ENCODE results near the gene VPS36. TPM values are rescaled to one million over a fixed set of nuclear protein-coding genes. Genes with fewer than 3 reads are reported as not detected.
"Not testable (repeated sequence)": the region's sequence is repeated elsewhere in the genome, so short reads cannot be mapped to it uniquely, and the experiment has no call there.

VPS36 gene
- 10 to 100 TPM; 21.5 to 23.4 TPM for polyA plus RNA-seq

GRCh38 chr13:52450012-52450792, at the start of gene VPS36:
VPS36 (minus strand) TSS chr13:52450634; CDS start chr13:52450594, 40 bp downstream.
- 0% methylated on average over 92 to 105 of the region's 105 CpGs for WGBS, 2 donors
- Histone ChIP-seq H3K4me3 (ENCODE audit: low read depth in 1 of 2, low read length in 2 of 2) (peak within 1 kb of the TSS; percentile 67 to 89), H3K4me1 (ENCODE audit: control insufficient read depth in 2 of 2, insufficient read depth in 2 of 2, low read length in 1 of 2) (peaks cover 0 to 8% of the 10 kb centered on the region in 2 donors)

GRCh38 chr13:52497979-52498378, 47.5 kb upstream of the VPS36 start:
- not testable (repeated sequence) for H3K4me1 ChIP-seq (ENCODE audit: control insufficient read depth in 2 of 2, insufficient read depth in 2 of 2, low read length in 1 of 2)
- 60 to 75% methylated on average over 2 to 3 of the region's 3 CpGs for WGBS, 2 donors

More at GRCh38 chr13:52450012-52450792, at the start of gene VPS36:
- no peaks in the 10 kb centered on the region for H3K9me3 ChIP-seq (ENCODE audit: control insufficient read depth in 2 of 2, insufficient read depth in 1 of 2, low read depth in 1 of 2, low read length in 1 of 2)
- peak within 1 kb of the TSS; percentile 95 to 96 for H3K27ac ChIP-seq (ENCODE audit: low read depth in 2 of 2, low read length in 1 of 2)
- no peaks in the 10 kb centered on the region for H3K27me3 ChIP-seq (ENCODE audit: control insufficient read depth in 1 of 2, insufficient read depth in 2 of 2, low read length in 2 of 2)
- H3K36me3 ChIP-seq (ENCODE audit: control insufficient read depth in 2 of 2, insufficient read depth in 2 of 2, low read length in 1 of 2): no peaks in the 10 kb centered on the region

GRCh38 chr13:52494241-52494640, 43.8 kb upstream of the VPS36 start:
- not testable (repeated sequence) for H3K4me1 ChIP-seq (ENCODE audit: control insufficient read depth in 2 of 2, insufficient read depth in 2 of 2, low read length in 1 of 2); H3K9me3 ChIP-seq (ENCODE audit: control insufficient read depth in 2 of 2, insufficient read depth in 1 of 2, low read depth in 1 of 2, low read length in 1 of 2); H3K36me3 ChIP-seq (ENCODE audit: control insufficient read depth in 2 of 2, insufficient read depth in 2 of 2, low read length in 1 of 2); H3K27me3 ChIP-seq (ENCODE audit: control insufficient read depth in 1 of 2, insufficient read depth in 2 of 2, low read length in 2 of 2); H3K27ac ChIP-seq (ENCODE audit: low read depth in 2 of 2, low read length in 1 of 2); H3K4me3 ChIP-seq (ENCODE audit: low read depth in 1 of 2, low read length in 2 of 2)
- 65 to 69% methylated on average over 5 of the region's 5 CpGs for WGBS, 2 donors

More at GRCh38 chr13:52497979-52498378, 47.5 kb upstream of the VPS36 start:
- not testable (repeated sequence) for H3K9me3 ChIP-seq (ENCODE audit: control insufficient read depth in 2 of 2, insufficient read depth in 1 of 2, low read depth in 1 of 2, low read length in 1 of 2); H3K27ac ChIP-seq (ENCODE audit: low read depth in 2 of 2, low read length in 1 of 2); H3K36me3 ChIP-seq (ENCODE audit: control insufficient read depth in 2 of 2, insufficient read depth in 2 of 2, low read length in 1 of 2); H3K27me3 ChIP-seq (ENCODE audit: control insufficient read depth in 1 of 2, insufficient read depth in 2 of 2, low read length in 2 of 2); H3K4me3 ChIP-seq (ENCODE audit: low read depth in 1 of 2, low read length in 2 of 2)

GRCh38 chr13:52491015-52491414, 40.6 kb upstream of the VPS36 start:
- 88 to 89% methylated on average over 2 of the region's 5 CpGs for WGBS, 2 donors
- not testable (repeated sequence) for H3K27ac ChIP-seq (ENCODE audit: low read depth in 2 of 2, low read length in 1 of 2); H3K9me3 ChIP-seq (ENCODE audit: control insufficient read depth in 2 of 2, insufficient read depth in 1 of 2, low read depth in 1 of 2, low read length in 1 of 2); H3K27me3 ChIP-seq (ENCODE audit: control insufficient read depth in 1 of 2, insufficient read depth in 2 of 2, low read length in 2 of 2); H3K4me3 ChIP-seq (ENCODE audit: low read depth in 1 of 2, low read length in 2 of 2); H3K36me3 ChIP-seq (ENCODE audit: control insufficient read depth in 2 of 2, insufficient read depth in 2 of 2, low read length in 1 of 2); H3K4me1 ChIP-seq (ENCODE audit: control insufficient read depth in 2 of 2, insufficient read depth in 2 of 2, low read length in 1 of 2)

GRCh38 chr13:52488763-52489162, 38.3 kb upstream of the VPS36 start:
- not testable (repeated sequence) for H3K9me3 ChIP-seq (ENCODE audit: control insufficient read depth in 2 of 2, insufficient read depth in 1 of 2, low read depth in 1 of 2, low read length in 1 of 2); H3K36me3 ChIP-seq (ENCODE audit: control insufficient read depth in 2 of 2, insufficient read depth in 2 of 2, low read length in 1 of 2); H3K27ac ChIP-seq (ENCODE audit: low read depth in 2 of 2, low read length in 1 of 2); H3K27me3 ChIP-seq (ENCODE audit: control insufficient read depth in 1 of 2, insufficient read depth in 2 of 2, low read length in 2 of 2); H3K4me1 ChIP-seq (ENCODE audit: control insufficient read depth in 2 of 2, insufficient read depth in 2 of 2, low read length in 1 of 2); H3K4me3 ChIP-seq (ENCODE audit: low read depth in 1 of 2, low read length in 2 of 2)
- no CpG with 5 or more reads among the region's 22 CpGs for WGBS, 2 donors

GRCh38 chr13:52487078-52487477, 36.6 kb upstream of the VPS36 start:
- not testable (repeated sequence) for H3K9me3 ChIP-seq (ENCODE audit: control insufficient read depth in 2 of 2, insufficient read depth in 1 of 2, low read depth in 1 of 2, low read length in 1 of 2); H3K27me3 ChIP-seq (ENCODE audit: control insufficient read depth in 1 of 2, insufficient read depth in 2 of 2, low read length in 2 of 2); H3K36me3 ChIP-seq (ENCODE audit: control insufficient read depth in 2 of 2, insufficient read depth in 2 of 2, low read length in 1 of 2); H3K4me3 ChIP-seq (ENCODE audit: low read depth in 1 of 2, low read length in 2 of 2); H3K4me1 ChIP-seq (ENCODE audit: control insufficient read depth in 2 of 2, insufficient read depth in 2 of 2, low read length in 1 of 2); H3K27ac ChIP-seq (ENCODE audit: low read depth in 2 of 2, low read length in 1 of 2)
- WGBS, 2 donors: 51% methylated on average over 2 of the region's 2 CpGs

- not testable (repeated sequence) for H3K27ac ChIP-seq (ENCODE audit: low read depth in 2 of 2, low read length in 1 of 2); H3K27me3 ChIP-seq (ENCODE audit: control insufficient read depth in 1 of 2, insufficient read depth in 2 of 2, low read length in 2 of 2); H3K9me3 ChIP-seq (ENCODE audit: control insufficient read depth in 2 of 2, insufficient read depth in 1 of 2, low read depth in 1 of 2, low read length in 1 of 2); H3K4me3 ChIP-seq (ENCODE audit: low read depth in 1 of 2, low read length in 2 of 2); H3K4me1 ChIP-seq (ENCODE audit: control insufficient read depth in 2 of 2, insufficient read depth in 2 of 2, low read length in 1 of 2); H3K36me3 ChIP-seq (ENCODE audit: control insufficient read depth in 2 of 2, insufficient read depth in 2 of 2, low read length in 1 of 2)
- 79 to 83% methylated on average over 6 of the region's 7 CpGs for WGBS, 2 donors
These were observed 30.4 kb upstream of the VPS36 start for GRCh38 chr13:52480677-52481428.

- 94 to 96% methylated on average over 2 of the region's 2 CpGs for WGBS, 2 donors
- not testable (repeated sequence) for H3K27ac ChIP-seq (ENCODE audit: low read depth in 2 of 2, low read length in 1 of 2); H3K4me3 ChIP-seq (ENCODE audit: low read depth in 1 of 2, low read length in 2 of 2); H3K36me3 ChIP-seq (ENCODE audit: control insufficient read depth in 2 of 2, insufficient read depth in 2 of 2, low read length in 1 of 2); H3K9me3 ChIP-seq (ENCODE audit: control insufficient read depth in 2 of 2, insufficient read depth in 1 of 2, low read depth in 1 of 2, low read length in 1 of 2); H3K4me1 ChIP-seq (ENCODE audit: control insufficient read depth in 2 of 2, insufficient read depth in 2 of 2, low read length in 1 of 2); H3K27me3 ChIP-seq (ENCODE audit: control insufficient read depth in 1 of 2, insufficient read depth in 2 of 2, low read length in 2 of 2)
These were observed 18.1 kb upstream of the VPS36 start for GRCh38 chr13:52468487-52468886.

GRCh38 chr13:52463526-52463925, 13.1 kb upstream of the VPS36 start:
- no peak overlapping the region for H3K4me3 ChIP-seq (ENCODE audit: low read depth in 1 of 2, low read length in 2 of 2)
- no peaks in the 10 kb centered on the region for H3K9me3 ChIP-seq (ENCODE audit: control insufficient read depth in 2 of 2, insufficient read depth in 1 of 2, low read depth in 1 of 2, low read length in 1 of 2)
- no peaks in the 10 kb centered on the region for H3K36me3 ChIP-seq (ENCODE audit: control insufficient read depth in 2 of 2, insufficient read depth in 2 of 2, low read length in 1 of 2)
- no peaks in the 10 kb centered on the region for H3K27me3 ChIP-seq (ENCODE audit: control insufficient read depth in 1 of 2, insufficient read depth in 2 of 2, low read length in 2 of 2)
- WGBS, 2 donors: 80 to 82% methylated on average over 4 of the region's 4 CpGs
- no peaks in the 10 kb centered on the region for H3K4me1 ChIP-seq (ENCODE audit: control insufficient read depth in 2 of 2, insufficient read depth in 2 of 2, low read length in 1 of 2)
- H3K27ac ChIP-seq (ENCODE audit: low read depth in 2 of 2, low read length in 1 of 2): no peak overlapping the region

- H3K27ac ChIP-seq (ENCODE audit: low read depth in 2 of 2, low read length in 1 of 2): no peak overlapping the region
- no peaks in the 10 kb centered on the region for H3K36me3 ChIP-seq (ENCODE audit: control insufficient read depth in 2 of 2, insufficient read depth in 2 of 2, low read length in 1 of 2)
These were observed 10.8 kb upstream of the VPS36 start for GRCh38 chr13:52461265-52461664.

More at GRCh38 chr13:52461265-52461664, 10.8 kb upstream of the VPS36 start:
- H3K9me3 ChIP-seq (ENCODE audit: control insufficient read depth in 2 of 2, insufficient read depth in 1 of 2, low read depth in 1 of 2, low read length in 1 of 2): no peaks in the 10 kb centered on the region
- WGBS, 2 donors: 79 to 82% methylated on average over 3 of the region's 3 CpGs
- no peaks in the 10 kb centered on the region for H3K4me1 ChIP-seq (ENCODE audit: control insufficient read depth in 2 of 2, insufficient read depth in 2 of 2, low read length in 1 of 2)
- H3K4me3 ChIP-seq (ENCODE audit: low read depth in 1 of 2, low read length in 2 of 2): no peak overlapping the region
- H3K27me3 ChIP-seq (ENCODE audit: control insufficient read depth in 1 of 2, insufficient read depth in 2 of 2, low read length in 2 of 2): no peaks in the 10 kb centered on the region
